HG03280 (cell line): Measurements from ENCODE around the gene BIN2.
A peak's percentile ranks its signal among the peaks of the same experiment; 100 is the strongest.
"Not testable (repeated sequence)": the region's sequence is repeated elsewhere in the genome, so short reads cannot be mapped to it uniquely, and the experiment has no call there.

Experiments
- ATAC-seq: cut with Tn5 transposase; IDR thresholded peaks from one replicate; pipeline ENCODE4 v1.9.1; 2021; ENCODE audit warnings: mild to moderate bottlenecking, moderate library complexity; ENCODE audit not compliant: unreplicated experiment

BIN2 gene

GRCh38 chr12:51346581-51346980, 22.6 kb upstream of the BIN2 start, which contains the start of gene CELA1:
CELA1 (minus strand) TSS chr12:51346679; CDS start chr12:51346638, 41 bp downstream.
- no peak for ATAC-seq

DNA sequence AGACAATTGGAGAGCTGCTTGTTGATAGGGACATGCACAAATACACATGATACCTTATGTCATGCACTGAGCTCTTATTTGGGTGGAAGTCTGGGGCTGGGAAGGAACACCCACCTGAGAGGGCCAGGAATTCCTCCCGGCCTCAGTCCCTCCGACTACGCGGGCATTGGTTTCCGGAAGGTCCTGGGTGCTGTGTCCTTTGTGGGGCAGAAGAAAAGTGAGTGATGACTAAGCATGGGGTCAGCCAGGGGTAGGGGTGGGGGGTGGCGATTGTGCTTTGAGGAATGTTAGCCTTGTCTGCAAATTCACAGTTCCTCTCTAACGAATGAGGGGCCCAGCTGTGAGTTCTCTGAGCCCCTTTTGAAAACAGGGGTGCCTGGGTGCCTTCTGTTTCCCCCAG, 21.7 kb upstream of the BIN2 start:
- ATAC-seq = no peak

DNA sequence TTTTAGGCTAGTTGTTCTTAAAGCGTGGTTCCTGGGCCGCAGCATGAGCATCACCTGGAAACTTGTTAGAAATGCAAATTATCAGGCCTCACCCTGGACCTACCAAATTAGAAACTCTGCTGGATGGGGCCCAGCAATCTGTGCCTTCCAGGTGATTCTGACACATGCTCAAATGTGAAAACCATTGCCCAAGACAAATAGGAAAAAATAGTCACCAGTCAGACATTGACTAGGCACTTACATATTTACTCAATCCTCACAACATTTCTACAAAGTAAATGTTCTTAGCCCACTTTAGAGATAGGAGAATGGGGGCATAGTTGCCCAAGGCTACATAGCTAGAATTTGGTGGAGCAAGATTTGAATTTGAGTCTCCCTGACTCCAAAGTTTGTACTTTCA, 19.2 kb upstream of the BIN2 start:
- ATAC-seq = no peak

DNA sequence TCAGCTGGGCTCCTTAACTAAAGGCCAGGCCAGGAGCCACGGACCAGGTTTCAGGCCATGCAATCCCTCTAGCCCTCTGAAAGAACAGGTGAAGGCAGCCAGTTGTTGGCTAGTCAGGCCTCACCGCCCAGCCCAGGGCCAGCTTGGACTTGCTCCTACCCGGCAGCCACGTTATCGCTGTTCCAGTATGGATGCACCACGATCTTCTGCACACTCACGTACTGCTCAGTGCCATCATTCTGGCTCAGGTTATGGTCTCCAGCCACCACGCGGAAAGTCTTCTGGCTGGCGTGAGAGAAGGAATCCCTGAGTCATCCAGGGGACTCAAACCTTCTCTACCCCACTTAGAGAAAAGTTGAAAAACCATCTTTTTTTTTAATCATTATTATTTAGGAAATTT, 18.4 kb upstream of the BIN2 start:
- no peak for ATAC-seq

GRCh38 chr12:51341251-51342007, 17.5 kb upstream of the BIN2 start:
- ATAC-seq = no peak

DNA sequence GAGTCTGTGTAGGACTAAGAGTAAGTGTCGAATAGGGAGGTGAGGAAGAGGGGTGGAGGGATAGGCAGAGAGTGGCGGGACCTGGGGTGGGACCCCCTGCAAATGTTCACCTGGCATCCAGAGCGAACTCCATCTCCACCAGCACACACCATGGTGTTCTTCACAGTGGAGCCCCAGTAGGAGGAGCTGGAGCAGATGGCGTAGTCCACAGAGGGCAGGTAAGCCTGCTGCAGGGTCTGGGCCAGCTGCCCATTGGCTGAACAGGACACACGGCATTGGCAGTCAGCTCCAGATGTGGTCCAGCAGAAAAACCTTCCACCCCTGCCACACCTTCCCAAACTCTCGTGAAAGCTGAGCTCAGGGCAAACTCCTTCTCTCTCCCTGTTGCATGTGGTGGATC, 15.8 kb upstream of the BIN2 start:
- no peak for ATAC-seq

DNA sequence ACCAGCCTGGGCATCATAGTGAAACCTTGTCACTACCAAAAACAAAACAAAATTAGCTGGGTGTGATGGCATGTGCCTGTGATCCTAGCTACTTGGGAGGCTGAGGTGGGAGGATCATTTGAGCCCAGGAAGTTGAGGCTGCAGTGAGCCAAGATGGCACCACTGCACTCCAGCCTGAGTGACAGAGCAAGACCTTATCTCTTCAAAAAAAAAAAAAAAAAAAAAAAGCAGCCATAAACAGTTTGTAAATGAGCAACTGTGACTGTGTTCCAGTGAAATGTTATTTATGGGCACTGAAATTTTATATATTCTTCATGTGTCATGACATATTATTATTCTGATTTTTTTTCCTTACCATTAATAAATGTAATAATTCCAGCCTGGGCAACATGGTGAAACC, 13.4 kb upstream of the BIN2 start:
- ATAC-seq = not testable (repeated sequence)

DNA sequence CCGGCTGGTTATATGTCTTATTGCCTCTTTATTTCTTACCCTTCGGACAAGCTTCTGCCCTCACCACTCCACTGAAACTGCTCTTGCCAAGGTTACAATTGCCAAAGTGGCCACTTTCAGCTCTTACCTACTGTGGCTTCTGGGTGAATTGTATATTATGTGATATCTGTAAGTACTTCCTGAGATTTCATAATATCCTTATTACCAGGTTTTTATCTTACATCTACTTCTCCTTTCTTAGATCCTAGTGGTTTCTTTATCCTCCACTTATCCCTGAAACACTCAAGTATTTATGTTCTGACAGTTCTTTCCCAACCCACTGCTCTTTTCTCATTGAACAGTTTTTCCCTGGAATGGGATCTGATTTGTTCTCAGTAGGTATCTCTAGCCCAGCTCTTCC, 12.0 kb upstream of the BIN2 start:
- no peak for ATAC-seq

DNA sequence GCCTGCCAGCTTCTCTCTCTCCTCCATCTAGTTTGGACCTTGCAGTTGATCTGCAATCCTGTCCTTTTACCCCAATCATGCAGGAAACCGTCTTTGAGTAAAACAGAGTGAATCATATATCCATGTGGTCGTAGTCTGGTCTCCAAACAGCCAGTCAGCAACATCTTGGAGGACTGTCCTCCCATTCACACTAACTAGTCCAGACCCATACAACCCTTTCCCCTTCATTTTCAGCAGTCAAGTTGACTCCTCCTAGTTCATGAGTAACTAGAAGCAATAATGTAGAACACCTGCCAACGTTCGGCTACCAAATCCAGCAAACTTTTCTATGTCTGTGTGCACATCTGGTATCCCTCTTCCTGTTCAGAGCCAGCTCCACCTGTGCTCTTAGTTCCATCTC, 10.8 kb upstream of the BIN2 start:
- no peak for ATAC-seq

- no peak for ATAC-seq
Observed at GRCh38 chr12:51333536-51333935, 9.6 kb upstream of the BIN2 start.

DNA sequence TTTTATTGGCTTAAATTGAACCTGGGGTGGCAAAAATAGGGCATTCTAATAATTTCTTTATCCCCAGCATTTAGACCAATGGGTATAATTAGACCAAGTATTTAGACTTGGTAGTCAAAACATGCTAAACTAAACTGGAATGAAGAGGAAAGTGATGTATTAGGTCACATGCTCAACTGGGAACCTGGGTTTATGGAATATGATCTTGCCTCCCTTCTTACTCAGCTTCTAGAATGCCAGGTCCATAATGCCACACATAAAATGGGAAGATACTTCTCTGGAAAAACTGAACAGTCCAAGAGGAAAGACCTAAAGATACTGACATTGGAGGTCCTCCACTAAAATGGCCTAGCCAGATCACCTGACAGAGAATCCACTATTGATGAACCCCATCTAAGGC, 6.2 kb upstream of the BIN2 start:
- ATAC-seq = no peak

DNA sequence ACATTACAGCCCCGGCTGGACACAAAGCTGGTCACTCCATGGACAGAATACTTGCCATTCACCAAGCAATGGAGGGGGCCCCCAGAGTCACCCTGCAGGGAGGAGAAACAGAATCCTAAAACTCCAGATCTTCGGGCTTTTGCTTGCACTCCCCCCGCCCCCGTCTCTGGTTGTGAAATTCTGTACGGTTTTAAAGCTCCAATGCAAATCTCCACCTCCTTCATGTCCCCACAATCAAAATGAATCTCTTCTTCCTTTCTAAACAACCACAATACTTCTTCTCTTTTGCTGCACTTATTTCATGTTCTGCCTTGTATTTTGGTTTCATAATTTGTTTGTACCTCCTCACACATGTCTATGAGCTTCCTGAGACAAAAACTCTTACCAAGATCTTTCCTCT, 5.8 kb upstream of the BIN2 start:
- no peak for ATAC-seq

DNA sequence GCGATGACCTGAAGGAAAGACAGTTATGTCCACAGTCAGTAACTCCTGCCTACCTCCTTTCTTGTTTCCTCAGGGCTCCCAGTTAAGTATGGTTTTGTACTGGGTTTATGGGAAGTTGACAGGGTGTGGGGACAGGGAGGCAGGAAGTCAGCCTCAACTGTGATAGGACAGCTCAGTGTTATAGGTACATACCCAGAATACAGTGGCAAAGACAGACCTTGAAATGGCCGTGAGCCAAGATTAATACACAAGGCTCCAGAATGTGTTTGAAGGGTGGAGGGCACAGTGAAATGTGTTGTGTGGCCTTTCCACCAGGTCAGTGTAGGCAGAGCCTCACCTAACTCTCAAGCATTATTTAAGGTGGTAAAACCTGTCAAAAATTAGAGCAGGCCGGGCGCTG, 4.6 kb upstream of the BIN2 start:
- no peak for ATAC-seq

- no peak for ATAC-seq
Observed at GRCh38 chr12:51326698-51327439, 2.9 kb upstream of the BIN2 start.

- ATAC-seq = no peak
Observed at GRCh38 chr12:51324953-51325352, 979 bp upstream of the BIN2 start.

DNA sequence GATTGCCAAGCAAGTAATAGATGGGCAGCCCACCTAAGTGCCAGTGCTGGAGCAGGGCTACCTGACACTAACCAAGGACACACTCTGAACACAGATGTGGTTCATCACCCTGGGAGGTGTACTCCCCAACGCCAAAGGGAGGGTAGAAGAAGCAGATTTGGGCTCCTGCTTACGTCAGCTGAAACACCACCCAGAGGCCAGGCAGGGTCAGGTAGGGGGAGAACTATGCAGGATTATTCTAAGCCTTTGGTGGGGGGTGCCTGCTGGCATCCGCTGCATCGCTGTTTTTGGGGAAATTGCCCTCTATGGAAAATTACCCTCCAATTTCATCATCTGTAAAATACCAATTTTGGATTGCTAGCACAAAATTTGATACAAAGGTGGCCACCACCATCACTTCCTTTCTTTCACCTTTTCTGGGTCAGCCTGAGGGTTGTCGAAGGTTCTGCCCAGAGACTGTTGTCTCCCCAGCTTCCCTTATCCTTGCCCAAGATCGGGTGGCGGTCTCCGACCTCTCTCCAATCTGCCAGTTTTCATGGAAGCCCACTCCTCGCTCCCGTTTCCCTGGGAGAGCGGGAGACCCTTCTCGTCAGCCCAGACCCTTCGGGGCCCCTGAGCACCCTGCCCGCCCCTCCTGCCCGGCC, 535 bp downstream of the BIN2 start:
- ATAC-seq = peak; percentile 17

GRCh38 chr12:51322452-51322851, 1.5 kb downstream of the BIN2 start:
- ATAC-seq = no peak

DNA sequence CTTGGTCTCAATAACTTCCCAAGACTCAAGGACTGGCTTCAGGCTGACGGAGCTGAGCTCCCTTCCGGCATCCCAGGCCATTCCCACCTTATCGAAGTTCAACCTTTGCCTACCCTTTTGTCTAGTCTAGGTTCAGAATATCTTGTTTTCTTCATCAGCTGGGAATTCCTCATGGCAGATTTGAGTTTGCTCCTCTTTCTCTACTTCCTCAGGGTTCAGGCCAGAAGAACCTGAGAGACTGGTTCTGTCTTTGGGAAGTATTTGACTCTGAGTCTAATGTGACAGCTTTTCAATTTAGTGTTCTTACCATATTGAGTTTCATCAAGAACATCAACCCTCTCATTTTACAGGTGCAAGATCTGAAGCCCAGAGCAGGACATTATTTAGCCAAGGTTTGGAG, 2.1 kb downstream of the BIN2 start:
- ATAC-seq = no peak

DNA sequence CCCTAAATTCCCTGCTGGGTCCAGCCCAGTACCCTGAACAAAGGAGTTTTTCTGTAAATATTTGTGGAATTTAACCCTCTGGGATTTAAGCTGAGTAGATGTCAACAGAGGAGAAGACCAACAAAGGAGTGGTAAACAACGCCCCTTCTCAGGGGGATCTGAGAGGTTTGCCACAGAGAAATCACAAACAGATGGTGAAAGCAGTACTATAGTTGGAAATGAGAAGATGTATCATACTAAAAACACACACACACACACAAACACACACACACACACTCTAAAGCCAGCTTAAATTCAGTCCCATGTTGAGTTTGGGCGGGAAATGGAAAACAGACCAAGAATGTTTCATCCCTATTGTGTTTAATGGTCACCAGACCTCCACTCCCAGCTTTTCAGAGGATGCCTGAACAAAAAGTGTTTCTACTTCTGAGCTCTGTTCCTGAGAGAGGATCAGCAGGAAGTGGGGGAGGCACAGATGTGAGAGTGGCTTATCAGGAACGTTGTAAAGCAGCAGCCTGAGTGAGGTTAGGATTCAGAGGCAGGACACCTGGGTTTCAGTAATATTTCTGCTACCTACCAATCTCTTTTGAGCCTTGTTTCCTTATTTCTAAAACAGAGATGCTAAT, 3.2 kb downstream of the BIN2 start:
- no peak for ATAC-seq

DNA sequence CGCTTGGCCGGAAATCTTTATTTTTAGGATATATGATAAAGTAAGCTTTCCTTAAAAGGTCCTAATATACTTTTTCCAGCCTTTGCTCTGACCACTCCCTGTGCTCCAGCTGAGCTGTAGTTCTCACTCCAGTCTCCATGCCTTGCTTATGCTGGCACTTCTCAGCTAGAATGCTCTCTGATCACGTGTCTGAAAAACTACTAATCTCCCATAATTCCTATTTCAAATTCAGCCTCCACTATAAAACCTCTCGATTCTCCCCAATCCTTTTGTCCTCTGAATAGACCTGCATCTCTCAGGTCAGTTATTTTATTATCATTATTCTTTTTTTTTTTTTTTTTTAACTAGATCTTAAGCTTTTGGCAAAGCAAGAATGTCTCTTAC, 3.7 kb downstream of the BIN2 start:
- ATAC-seq = no peak

DNA sequence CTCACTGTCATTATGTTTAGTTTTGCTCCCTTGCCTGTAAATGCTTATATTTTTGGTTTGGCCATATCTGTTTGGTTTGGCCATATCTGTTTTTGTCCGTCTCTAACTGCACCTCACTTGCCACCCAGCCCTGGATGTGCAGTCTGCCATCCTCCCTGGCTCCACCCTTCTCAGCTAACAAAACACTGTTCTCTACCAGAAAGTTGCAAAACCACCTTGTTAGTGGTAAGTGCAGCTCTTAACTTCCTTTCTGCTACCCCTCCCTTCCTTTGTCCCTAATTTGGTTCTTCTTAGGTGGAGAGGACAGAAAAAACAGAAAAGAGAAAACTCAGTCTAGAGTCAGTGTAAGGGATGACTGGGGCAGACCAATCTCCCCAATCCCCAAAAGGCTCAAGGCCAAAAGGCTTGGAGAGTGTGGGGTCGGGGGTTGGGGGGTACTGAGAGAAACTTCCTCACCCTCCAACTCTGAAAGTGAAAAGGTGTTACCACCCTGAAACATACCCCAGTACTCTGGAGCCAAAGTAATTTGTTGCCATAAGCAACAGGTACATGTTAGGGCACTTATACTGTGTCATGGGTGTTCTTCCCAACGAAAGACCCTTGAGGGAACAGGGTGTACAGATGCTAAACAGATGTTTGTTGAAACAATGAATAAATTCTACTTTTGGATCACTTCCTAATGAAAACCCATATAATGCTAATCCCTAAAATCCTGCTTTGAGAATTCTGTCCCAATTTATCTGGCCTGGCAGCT, 5.0 kb downstream of the BIN2 start:
- no peak for ATAC-seq
